Measurements from ENCODE around the gene KBTBD7.

Gene KBTBD7, protein sequence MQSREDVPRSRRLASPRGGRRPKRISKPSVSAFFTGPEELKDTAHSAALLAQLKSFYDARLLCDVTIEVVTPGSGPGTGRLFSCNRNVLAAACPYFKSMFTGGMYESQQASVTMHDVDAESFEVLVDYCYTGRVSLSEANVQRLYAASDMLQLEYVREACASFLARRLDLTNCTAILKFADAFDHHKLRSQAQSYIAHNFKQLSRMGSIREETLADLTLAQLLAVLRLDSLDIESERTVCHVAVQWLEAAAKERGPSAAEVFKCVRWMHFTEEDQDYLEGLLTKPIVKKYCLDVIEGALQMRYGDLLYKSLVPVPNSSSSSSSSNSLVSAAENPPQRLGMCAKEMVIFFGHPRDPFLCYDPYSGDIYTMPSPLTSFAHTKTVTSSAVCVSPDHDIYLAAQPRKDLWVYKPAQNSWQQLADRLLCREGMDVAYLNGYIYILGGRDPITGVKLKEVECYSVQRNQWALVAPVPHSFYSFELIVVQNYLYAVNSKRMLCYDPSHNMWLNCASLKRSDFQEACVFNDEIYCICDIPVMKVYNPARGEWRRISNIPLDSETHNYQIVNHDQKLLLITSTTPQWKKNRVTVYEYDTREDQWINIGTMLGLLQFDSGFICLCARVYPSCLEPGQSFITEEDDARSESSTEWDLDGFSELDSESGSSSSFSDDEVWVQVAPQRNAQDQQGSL

GRCh38 chr13:41193919-41194824 is at the start of gene KBTBD7:
Gene KBTBD7, minus strand, starts transcription at chr13:41194569. Its CDS starts 312 bp downstream, at chr13:41194257.
- FAIRE-seq = peak; percentile 72

DNA sequence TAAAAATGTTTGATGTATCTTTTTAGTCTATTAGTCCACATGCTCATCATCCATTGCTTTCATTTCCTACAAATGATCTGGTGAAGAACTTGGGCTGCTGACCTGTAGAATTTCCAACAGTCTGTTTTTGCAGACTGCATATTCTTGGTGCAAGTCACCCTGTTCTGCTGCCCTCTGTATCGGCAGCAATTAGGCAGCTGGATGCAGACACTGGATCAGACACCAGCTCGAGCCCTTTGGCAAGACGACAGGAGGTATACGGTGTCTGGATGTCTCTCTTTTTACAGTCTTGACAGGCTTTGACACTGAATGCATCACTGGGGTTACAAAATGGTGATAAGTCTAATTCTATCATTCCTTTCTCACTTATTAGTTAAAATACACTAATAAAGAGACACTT is 47.3 kb upstream of the KBTBD7 start:
- no peak for FAIRE-seq

- no peak for FAIRE-seq
Observed at GRCh38 chr13:41236369-41236768, 42.0 kb upstream of the KBTBD7 start.

DNA sequence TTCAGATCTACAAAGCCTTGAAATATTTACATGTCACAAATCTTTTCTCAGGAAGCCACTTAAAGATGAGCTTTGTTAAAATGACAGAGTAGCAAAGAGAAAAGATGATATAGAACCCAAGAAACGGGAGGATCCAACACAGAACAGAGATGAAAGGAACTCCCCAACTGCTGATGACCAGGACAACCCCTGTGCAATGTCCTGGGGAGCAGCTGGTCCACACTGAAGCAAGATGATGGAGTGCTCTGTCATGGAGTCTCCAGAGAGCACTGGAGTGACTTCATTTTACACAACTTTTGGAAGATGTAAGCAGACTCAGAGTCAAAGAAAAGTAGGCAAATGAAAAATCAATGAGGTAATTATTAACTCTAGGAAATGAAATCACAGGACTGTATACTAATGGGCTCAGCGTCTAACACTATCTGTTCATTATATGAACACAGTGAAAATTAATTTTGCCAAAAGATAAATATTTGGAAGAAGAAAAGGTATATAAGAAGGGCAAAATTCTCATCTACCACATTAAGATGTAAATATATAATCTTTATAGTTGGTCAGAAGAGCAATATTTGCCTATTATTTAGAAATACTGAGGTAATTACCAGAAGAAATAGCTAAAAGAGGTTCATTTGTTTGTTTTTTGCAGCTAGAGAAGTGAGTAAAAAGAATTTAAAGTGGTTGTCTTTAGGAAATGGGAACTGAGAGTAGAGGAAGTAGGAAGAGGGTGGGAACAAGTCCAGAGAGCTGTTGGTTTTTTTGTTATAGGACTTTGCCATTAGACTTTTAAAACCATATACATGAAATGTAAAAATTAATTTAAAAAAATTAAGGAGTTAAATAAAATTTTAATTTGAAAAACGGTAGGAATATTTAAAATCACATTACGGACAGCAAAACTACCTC is 38.5 kb upstream of the KBTBD7 start:
- no peak for FAIRE-seq

- FAIRE-seq = no peak
Observed at GRCh38 chr13:41231786-41232185, 37.4 kb upstream of the KBTBD7 start.

- FAIRE-seq = no peak
Observed at GRCh38 chr13:41231025-41231677, 36.8 kb upstream of the KBTBD7 start.

GRCh38 chr13:41229356-41229755 is 35.0 kb upstream of the KBTBD7 start:
- FAIRE-seq = no peak

- FAIRE-seq = no peak
Observed at GRCh38 chr13:41224113-41225110, 30.0 kb upstream of the KBTBD7 start.

- peak; percentile 90 for FAIRE-seq
Observed at GRCh38 chr13:41222259-41222852, 28.0 kb upstream of the KBTBD7 start.

- no peak for FAIRE-seq
Observed at GRCh38 chr13:41220401-41220800, 26.0 kb upstream of the KBTBD7 start.

GRCh38 chr13:41216160-41216559 is 21.8 kb upstream of the KBTBD7 start:
- no peak for FAIRE-seq

DNA sequence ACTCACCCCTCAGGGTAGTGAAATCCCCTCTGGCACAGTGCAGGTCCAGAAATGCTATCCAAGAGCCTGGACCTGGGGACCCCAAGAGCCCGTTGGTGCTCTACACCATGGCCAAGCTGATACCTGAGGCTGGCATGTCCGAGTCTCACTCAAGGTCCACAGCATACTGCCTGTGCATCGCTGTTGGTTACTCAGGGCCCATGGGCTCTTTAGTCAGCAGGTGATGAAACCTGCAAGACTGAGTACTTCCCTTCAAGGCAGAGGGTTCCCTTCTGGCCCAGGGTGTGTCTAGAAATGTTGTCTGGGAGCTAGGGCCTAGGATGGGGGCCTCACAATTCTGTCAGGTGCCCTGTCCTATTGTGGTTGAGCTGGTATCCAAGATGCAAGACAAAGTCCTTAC is 19.6 kb upstream of the KBTBD7 start:
- FAIRE-seq = no peak

DNA sequence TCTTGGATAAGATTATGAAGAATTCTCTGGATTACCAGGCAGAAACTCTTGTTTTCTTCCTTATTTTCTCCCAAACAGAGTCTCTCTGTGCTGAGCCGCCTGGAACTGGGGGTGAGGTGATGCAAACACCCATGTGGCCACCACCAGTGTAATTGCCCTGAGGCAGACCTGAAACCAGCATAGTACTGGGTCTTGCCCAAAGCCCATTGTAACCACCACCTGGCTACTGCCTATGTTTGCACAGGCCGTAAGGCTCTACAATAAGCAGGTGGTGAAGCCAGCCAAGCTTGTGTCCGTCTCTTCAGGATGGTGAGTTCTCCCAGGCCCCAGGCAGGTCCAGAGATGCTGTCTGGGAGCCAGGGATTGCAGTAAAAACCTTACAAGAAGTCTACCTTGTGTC is 18.9 kb upstream of the KBTBD7 start:
- no peak for FAIRE-seq

GRCh38 chr13:41212881-41213280 is 18.5 kb upstream of the KBTBD7 start:
- FAIRE-seq = no peak

DNA sequence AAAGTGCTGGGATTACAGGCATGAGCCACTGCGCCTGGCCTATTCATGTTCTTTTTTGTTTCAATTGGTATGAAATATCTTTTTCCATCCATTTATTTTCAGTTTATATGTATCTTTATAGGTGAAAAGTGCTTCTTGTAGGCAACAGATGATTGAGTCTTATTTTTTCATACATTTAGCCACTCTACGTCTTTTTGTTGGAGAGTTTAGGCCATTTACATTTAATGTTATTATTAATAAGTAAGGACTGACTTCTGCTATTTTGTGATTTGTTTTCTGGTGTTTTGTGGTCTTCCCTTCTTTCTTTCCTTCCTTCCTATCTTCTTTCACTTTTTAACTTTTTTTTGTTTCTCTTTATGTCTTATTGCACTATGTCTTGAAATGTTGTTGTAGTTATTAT is 16.7 kb upstream of the KBTBD7 start:
- no peak for FAIRE-seq

DNA sequence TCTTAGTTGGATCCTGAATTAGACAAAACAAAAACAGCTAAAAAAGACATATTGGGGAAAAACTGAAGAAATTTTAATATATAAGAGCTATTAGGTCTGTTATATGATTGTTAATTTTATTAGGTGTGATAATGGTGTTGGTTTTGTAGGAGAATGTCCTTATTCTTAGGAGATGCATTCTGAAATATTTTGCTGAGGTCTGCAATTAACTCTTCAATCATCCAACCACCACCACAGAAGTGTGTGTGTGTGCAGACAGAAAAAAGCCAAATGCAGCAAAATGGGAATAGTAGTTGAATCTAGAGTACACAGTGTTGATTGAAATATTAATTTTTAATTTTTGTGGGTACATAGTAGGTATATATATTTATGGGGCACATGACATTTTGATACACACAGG is 12.1 kb upstream of the KBTBD7 start:
- FAIRE-seq = no peak

- FAIRE-seq = no peak
Observed at GRCh38 chr13:41203810-41204209, 9.4 kb upstream of the KBTBD7 start.

DNA sequence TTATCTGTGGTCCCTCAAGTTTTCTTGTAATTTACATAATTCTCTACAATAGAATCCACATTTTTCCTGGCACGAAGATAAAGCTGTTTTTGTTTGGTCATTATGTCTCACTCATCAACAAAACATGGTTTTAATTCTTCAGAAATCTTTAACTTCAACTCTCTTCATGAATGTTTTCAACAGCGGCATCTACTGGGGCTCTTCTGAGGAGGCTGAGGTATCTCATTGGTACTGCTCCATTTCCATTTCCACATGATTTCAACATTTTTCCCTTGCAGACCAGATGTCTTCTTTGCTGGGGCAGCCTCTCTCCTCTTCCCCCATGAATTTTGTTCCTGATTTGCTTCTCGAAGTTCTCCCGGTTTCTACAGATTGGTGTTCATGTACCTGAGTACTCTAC is 5.8 kb upstream of the KBTBD7 start:
- FAIRE-seq = no peak

DNA sequence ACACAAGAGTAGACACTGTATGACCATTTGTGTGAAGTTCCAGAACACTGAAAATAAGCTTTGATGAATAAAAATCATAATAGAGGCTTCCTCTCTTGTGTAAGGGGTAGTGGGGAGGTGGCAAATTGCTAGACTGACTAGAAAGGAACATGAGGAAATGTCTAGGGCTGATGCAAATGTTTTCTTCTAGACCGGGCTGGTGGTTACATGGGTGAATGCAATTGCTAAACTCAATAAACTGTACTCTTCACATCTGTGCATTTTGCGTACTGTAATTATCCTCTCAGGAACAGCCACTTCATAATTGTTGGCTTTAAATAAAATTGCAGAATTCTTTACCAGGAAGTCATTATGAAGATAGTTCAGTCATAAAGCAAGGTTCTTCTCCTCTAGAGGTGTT is 5.2 kb upstream of the KBTBD7 start:
- no peak for FAIRE-seq

GRCh38 chr13:41199079-41199478 is 4.7 kb upstream of the KBTBD7 start:
- no peak for FAIRE-seq

Measured in TTC549 (cell line).